Neural progenitor cell (in vitro differentiated cells): ENCODE results near the gene TRABD2B. TPM values are rescaled to one million over a fixed set of nuclear protein-coding genes. Genes with fewer than 3 reads are reported as not detected.

ENCODE experiments used
- DNase-seq: peaks from one replicate; pipeline ENCODE4 v3.0.0-alpha.2; 2016; ENCODE audit warnings: low spot score
- H2AFZ ChIP-seq: fragments of 200-600 bp; sonication (generic); replicated peaks from 2 replicates; pipeline ENCODE4 v1.6.1; 2016; ENCODE audit warnings: antibody characterized with exemption
- H3F3A ChIP-seq: fragments of 200-600 bp; sonication (generic); 2 replicates; pipeline ENCODE4 v1.6.1; 2016; ENCODE audit warnings: antibody characterized with exemption, low read depth
- H3K27ac ChIP-seq: fragments of 200-600 bp; sonication (generic); 2 replicates; pipeline ENCODE4 v1.5.1; 2016; ENCODE audit warnings: mild to moderate bottlenecking
- H3K27me3 ChIP-seq: fragments of 200-600 bp; sonication (generic); 2 replicates; pipeline ENCODE4 v1.6.1; 2016; ENCODE audit warnings: mild to moderate bottlenecking, moderate library complexity
- H3K36me3 ChIP-seq: fragments of 200-600 bp; sonication (generic); 2 replicates; pipeline ENCODE4 v1.5.1; 2016
- H3K4me1 ChIP-seq: fragments of 200-600 bp; sonication (generic); 2 replicates; pipeline ENCODE4 v1.6.1; 2016; ENCODE audit warnings: mixed run types
- H3K4me2 ChIP-seq: fragments of 200-600 bp; sonication (generic); 2 replicates; pipeline ENCODE4 v1.6.1; 2016
- H3K4me3 ChIP-seq: fragments of 200-600 bp; sonication (generic); 2 replicates; pipeline ENCODE4 v1.5.1; 2016
- H3K79me2 ChIP-seq: fragments of 200-600 bp; sonication (generic); 2 replicates; pipeline ENCODE4 v1.6.1; 2016; ENCODE audit warnings: low read depth
- H3K9ac ChIP-seq: fragments of 200-600 bp; sonication (generic); 2 replicates; pipeline ENCODE4 v1.6.1; 2016
- H3K9me3 ChIP-seq: fragments of 200-600 bp; sonication (generic); 2 replicates; pipeline ENCODE4 v1.5.1; 2016; ENCODE audit warnings: low read depth
- H4K20me1 ChIP-seq: fragments of 200-600 bp; sonication (generic); 2 replicates; pipeline ENCODE4 v1.6.1; 2016; ENCODE audit warnings: low read depth
- H3K27ac Mint-ChIP-seq: 3 replicates; pipeline ENCODE4 v1.8.0; 2021; ENCODE audit warnings: mixed read lengths
- H3K27me3 Mint-ChIP-seq: 2 replicates; pipeline ENCODE4 v1.8.0; 2022; ENCODE audit warnings: low read depth, mild to moderate bottlenecking, inconsistent platforms, moderate library complexity, mixed read lengths; ENCODE audit not compliant: insufficient read depth
- H3K36me3 Mint-ChIP-seq: 3 replicates; pipeline ENCODE4 v1.8.0; 2021; ENCODE audit warnings: mixed read lengths
- H3K4me1 Mint-ChIP-seq: 3 replicates; pipeline ENCODE4 v1.8.0; 2021; ENCODE audit warnings: mixed read lengths
- H3K4me3 Mint-ChIP-seq: 3 replicates; pipeline ENCODE4 v1.8.0; 2021; ENCODE audit warnings: mild to moderate bottlenecking, moderate library complexity, mixed read lengths
- H3K9me3 Mint-ChIP-seq: 3 replicates; pipeline ENCODE4 v1.8.0; 2020; ENCODE audit warnings: mixed read lengths
- CTCF ChIP-seq: fragments of 200-600 bp; sonication (generic); IDR thresholded peaks from 2 replicates; pipeline ENCODE4 v1.5.1; 2017; ENCODE audit warnings: antibody characterized with exemption, mild to moderate bottlenecking
- EZH2 ChIP-seq: fragments of 200-600 bp; sonication (generic); IDR thresholded peaks from 2 replicates; pipeline ENCODE4 v1.6.1; 2017; ENCODE audit warnings: antibody characterized with exemption, mild to moderate bottlenecking, moderate library complexity
- EZH2phosphoT487 ChIP-seq: fragments of 200-600 bp; sonication (generic); IDR thresholded peaks from 2 replicates; pipeline ENCODE4 v1.6.1; 2017; ENCODE audit warnings: antibody characterized with exemption
- total RNA-seq: library from RNA; depleted of rRNA; stranded (reverse); fragments of >200 nt; gene quantifications from 2 replicates; pipeline ENCODE4 v1.2.3, GENCODE V29; 2015; ENCODE audit warnings: low replicate concordance

TRABD2B gene
- total RNA-seq, 1 donor from 2014 or later, result 0.09 TPM

- Histone ChIP-seq H3K4me3 (no peak overlapping the region), H2AFZ (no peak overlapping the region), H3K4me1 (peaks cover 9% of the 10 kb centered on the region), H3K9me3 (no peaks in the 10 kb centered on the region), H3K36me3 (no peaks in the 10 kb centered on the region), H3K4me2 (no peak overlapping the region), H3K27me3 (no peaks in the 10 kb centered on the region), H3F3A (no peaks in the 10 kb centered on the region), H3K27ac (no peak overlapping the region), H3K9ac (no peak overlapping the region), H3K79me2 (no peaks in the 10 kb centered on the region), H4K20me1 (no peaks in the 10 kb centered on the region)
- Mint-ChIP-seq H3K36me3 (peaks cover 6% of the 10 kb centered on the region), H3K4me1 (peaks cover 29% of the 10 kb centered on the region), H3K4me3 (no peak overlapping the region), H3K27ac (no peak overlapping the region), H3K27me3 (peaks cover 2% of the 10 kb centered on the region), H3K9me3 (no peaks in the 10 kb centered on the region)
- DNase-seq, result no peak
- TF ChIP-seq CTCF, result no peak
- TF ChIP-seq EZH2phosphoT487, result no peak
- TF ChIP-seq EZH2, result no peak
Measured at GRCh38 chr1:47919113-47919833, 77.9 kb downstream of the TRABD2B start.

GRCh38 chr1:47918257-47918867, 78.8 kb downstream of the TRABD2B start:
- Histone ChIP-seq H3K27me3 (no peaks in the 10 kb centered on the region), H3K4me2 (no peak overlapping the region), H3K4me3 (no peak overlapping the region), H3K79me2 (no peaks in the 10 kb centered on the region), H4K20me1 (no peaks in the 10 kb centered on the region), H2AFZ (no peak overlapping the region), H3F3A (no peaks in the 10 kb centered on the region), H3K9ac (no peak overlapping the region), H3K36me3 (no peaks in the 10 kb centered on the region), H3K27ac (no peak overlapping the region), H3K9me3 (no peaks in the 10 kb centered on the region), H3K4me1 (peaks cover 19% of the 10 kb centered on the region)
- no peak overlapping the region for H3K27ac Mint-ChIP-seq
- H3K9me3 Mint-ChIP-seq, result no peaks in the 10 kb centered on the region
- no peak overlapping the region for H3K4me3 Mint-ChIP-seq
- H3K4me1 Mint-ChIP-seq, result peaks cover 34% of the 10 kb centered on the region
- TF ChIP-seq CTCF (no peak), EZH2phosphoT487 (no peak), EZH2 (no peak)
- H3K36me3 Mint-ChIP-seq, result peaks cover 4% of the 10 kb centered on the region
- no peak for DNase-seq
- H3K27me3 Mint-ChIP-seq, result peaks cover 4% of the 10 kb centered on the region

GRCh38 chr1:47917687-47918086, 79.5 kb downstream of the TRABD2B start:
- Histone ChIP-seq H3K4me2 (no peak overlapping the region), H3K4me1 (peaks cover 23% of the 10 kb centered on the region), H2AFZ (no peak overlapping the region), H3K9me3 (no peaks in the 10 kb centered on the region), H3K9ac (no peak overlapping the region), H3K4me3 (no peak overlapping the region), H3K79me2 (no peaks in the 10 kb centered on the region), H3K27ac (no peak overlapping the region), H3K36me3 (no peaks in the 10 kb centered on the region), H3F3A (no peaks in the 10 kb centered on the region), H3K27me3 (no peaks in the 10 kb centered on the region), H4K20me1 (no peaks in the 10 kb centered on the region)
- Mint-ChIP-seq H3K9me3 (no peaks in the 10 kb centered on the region), H3K36me3 (no peaks in the 10 kb centered on the region), H3K27me3 (peaks cover 4% of the 10 kb centered on the region), H3K4me3 (no peak overlapping the region), H3K27ac (no peak overlapping the region), H3K4me1 (peaks cover 41% of the 10 kb centered on the region)
- no peak for DNase-seq
- no peak for TF ChIP-seq EZH2phosphoT487
- TF ChIP-seq EZH2, result no peak
